Activated T-cell treated with anti-CD3 and anti-CD28 coated beads, Interleukin-2, amount 50 U/mL, for 4 hours (primary cell): ENCODE measurements around the gene PMEPA1. TPM values are rescaled to one million over a fixed set of nuclear protein-coding genes. Genes with fewer than 3 reads are reported as not detected.
A peak's percentile ranks its signal among the peaks of the same experiment; 100 is the strongest.

Experiments used
- ATAC-seq, 2 donors: fragments of 200-7000 bp; cut with Tn5 transposase; one replicate each; pipeline ENCODE4 v1.10.0; 2021
- DNase-seq: peaks from one replicate; pipeline ENCODE4 v3.0.0-alpha.2; 2020
- H3K27me3 Mint-ChIP-seq: one replicate; pipeline ENCODE4 v1.8.0; 2021; ENCODE audit warnings: low read depth, mixed read lengths
- H3K36me3 Mint-ChIP-seq: one replicate; pipeline ENCODE4 v1.8.0; 2022; ENCODE audit warnings: mixed read lengths; ENCODE audit not compliant: insufficient read depth
- H3K4me1 Mint-ChIP-seq: one replicate; pipeline ENCODE4 v1.8.0; 2021; ENCODE audit warnings: low read depth, mixed read lengths
- H3K4me3 Mint-ChIP-seq: one replicate; pipeline ENCODE4 v1.8.0; 2021; ENCODE audit warnings: mild to moderate bottlenecking, moderate library complexity, mixed read lengths
- H3K9me3 Mint-ChIP-seq: one replicate; pipeline ENCODE4 v1.8.0; 2021; ENCODE audit warnings: mixed read lengths
- total RNA-seq, 3 donors: library from RNA; stranded (reverse); gene quantifications; one replicate each; pipeline ENCODE4 v1.2.1, GENCODE V29; 2021

Gene PMEPA1
- total RNA-seq, 3 donors from 2014 or later = 4.3 to 7.4 (median 5.6) TPM

GRCh38 chr20:57724610-57725405 is 15.0 kb upstream of the PMEPA1 start:
- no peak for DNase-seq
- no peaks in the 10 kb centered on the region for H3K36me3 Mint-ChIP-seq
- no peaks in the 10 kb centered on the region for H3K4me1 Mint-ChIP-seq
- no peaks in the 10 kb centered on the region for H3K9me3 Mint-ChIP-seq
- no peak for ATAC-seq
- peaks cover 14% of the 10 kb centered on the region for H3K27me3 Mint-ChIP-seq
- no peak overlapping the region for H3K4me3 Mint-ChIP-seq

- no peaks in the 10 kb centered on the region for H3K36me3 Mint-ChIP-seq
- H3K4me1 Mint-ChIP-seq = peaks cover 2% of the 10 kb centered on the region
- H3K27me3 Mint-ChIP-seq = peaks cover 14% of the 10 kb centered on the region
- no peak for ATAC-seq
- H3K9me3 Mint-ChIP-seq = no peaks in the 10 kb centered on the region
- H3K4me3 Mint-ChIP-seq = no peak overlapping the region
- no peak for DNase-seq
Measured at GRCh38 chr20:57723816-57724215, 14.0 kb upstream of the PMEPA1 start.

- Mint-ChIP-seq H3K4me1 (peaks cover 10% of the 10 kb centered on the region), H3K9me3 (no peaks in the 10 kb centered on the region), H3K27me3 (peaks cover 8% of the 10 kb centered on the region), H3K4me3 (no peak overlapping the region), H3K36me3 (no peaks in the 10 kb centered on the region)
- ATAC-seq (no peak), DNase-seq (no peak)
Measured at GRCh38 chr20:57719951-57720350, 10.1 kb upstream of the PMEPA1 start.

- peaks cover 5% of the 10 kb centered on the region for H3K27me3 Mint-ChIP-seq
- H3K4me3 Mint-ChIP-seq = peak overlapping the region; percentile 70
- H3K9me3 Mint-ChIP-seq = no peaks in the 10 kb centered on the region
- no peaks in the 10 kb centered on the region for H3K36me3 Mint-ChIP-seq
- peak; percentile 89 for DNase-seq
- H3K4me1 Mint-ChIP-seq = peaks cover 10% of the 10 kb centered on the region
- peak; percentile 100 for ATAC-seq
Measured at GRCh38 chr20:57718490-57719009, 8.7 kb upstream of the PMEPA1 start.

GRCh38 chr20:57717797-57718196 is 8.0 kb upstream of the PMEPA1 start:
- Mint-ChIP-seq H3K36me3 (no peaks in the 10 kb centered on the region), H3K27me3 (peaks cover 5% of the 10 kb centered on the region), H3K4me3 (no peak overlapping the region), H3K9me3 (no peaks in the 10 kb centered on the region), H3K4me1 (peaks cover 14% of the 10 kb centered on the region)
- ATAC-seq = no peak
- no peak for DNase-seq

GRCh38 chr20:57716901-57717300 is 7.1 kb upstream of the PMEPA1 start:
- ATAC-seq (no peak), DNase-seq (no peak)
- Mint-ChIP-seq H3K36me3 (no peaks in the 10 kb centered on the region), H3K4me3 (no peak overlapping the region), H3K27me3 (no peaks in the 10 kb centered on the region), H3K4me1 (peaks cover 21% of the 10 kb centered on the region), H3K9me3 (no peaks in the 10 kb centered on the region)

- no peaks in the 10 kb centered on the region for H3K9me3 Mint-ChIP-seq
- H3K4me1 Mint-ChIP-seq = peaks cover 24% of the 10 kb centered on the region
- H3K27me3 Mint-ChIP-seq = no peaks in the 10 kb centered on the region
- DNase-seq (no peak), ATAC-seq (no peak)
- H3K36me3 Mint-ChIP-seq = no peaks in the 10 kb centered on the region
- H3K4me3 Mint-ChIP-seq = no peak overlapping the region
Measured at GRCh38 chr20:57716202-57716601, 6.4 kb upstream of the PMEPA1 start.

- Mint-ChIP-seq H3K9me3 (no peaks in the 10 kb centered on the region), H3K36me3 (no peaks in the 10 kb centered on the region), H3K4me3 (no peak overlapping the region), H3K4me1 (peaks cover 32% of the 10 kb centered on the region), H3K27me3 (no peaks in the 10 kb centered on the region)
- DNase-seq (no peak), ATAC-seq (no peak)
Measured at GRCh38 chr20:57715268-57715904, 5.6 kb upstream of the PMEPA1 start.

GRCh38 chr20:57714409-57715267 is 4.8 kb upstream of the PMEPA1 start:
- H3K27me3 Mint-ChIP-seq = no peaks in the 10 kb centered on the region
- H3K4me1 Mint-ChIP-seq = peaks cover 33% of the 10 kb centered on the region
- no peak for DNase-seq
- H3K36me3 Mint-ChIP-seq = no peaks in the 10 kb centered on the region
- no peaks in the 10 kb centered on the region for H3K9me3 Mint-ChIP-seq
- ATAC-seq = no peak
- H3K4me3 Mint-ChIP-seq = no peak overlapping the region

GRCh38 chr20:57713951-57714350 is 4.1 kb upstream of the PMEPA1 start:
- Mint-ChIP-seq H3K27me3 (no peaks in the 10 kb centered on the region), H3K9me3 (no peaks in the 10 kb centered on the region), H3K4me3 (no peak overlapping the region), H3K36me3 (no peaks in the 10 kb centered on the region), H3K4me1 (peaks cover 31% of the 10 kb centered on the region)
- ATAC-seq (no peak), DNase-seq (no peak)

GRCh38 chr20:57713505-57713903 is 3.7 kb upstream of the PMEPA1 start:
- peaks cover 2% of the 10 kb centered on the region for H3K27me3 Mint-ChIP-seq
- H3K4me3 Mint-ChIP-seq = no peak overlapping the region
- ATAC-seq (no peak), DNase-seq (no peak)
- no peaks in the 10 kb centered on the region for H3K36me3 Mint-ChIP-seq
- H3K9me3 Mint-ChIP-seq = no peaks in the 10 kb centered on the region
- H3K4me1 Mint-ChIP-seq = peaks cover 32% of the 10 kb centered on the region

GRCh38 chr20:57712851-57713504 is 3.2 kb upstream of the PMEPA1 start:
- H3K4me3 Mint-ChIP-seq = no peak overlapping the region
- no peaks in the 10 kb centered on the region for H3K9me3 Mint-ChIP-seq
- DNase-seq (no peak), ATAC-seq (no peak)
- H3K4me1 Mint-ChIP-seq = peaks cover 35% of the 10 kb centered on the region
- H3K27me3 Mint-ChIP-seq = peaks cover 2% of the 10 kb centered on the region
- no peaks in the 10 kb centered on the region for H3K36me3 Mint-ChIP-seq

GRCh38 chr20:57712341-57712740 is 2.5 kb upstream of the PMEPA1 start:
- Mint-ChIP-seq H3K27me3 (peaks cover 2% of the 10 kb centered on the region), H3K4me3 (no peak overlapping the region), H3K9me3 (no peaks in the 10 kb centered on the region), H3K4me1 (peaks cover 38% of the 10 kb centered on the region), H3K36me3 (no peaks in the 10 kb centered on the region)
- no peak for DNase-seq
- no peak for ATAC-seq

GRCh38 chr20:57711826-57712225 is 2.0 kb upstream of the PMEPA1 start:
- H3K36me3 Mint-ChIP-seq = no peaks in the 10 kb centered on the region
- no peak for DNase-seq
- H3K4me1 Mint-ChIP-seq = peaks cover 43% of the 10 kb centered on the region
- no peaks in the 10 kb centered on the region for H3K9me3 Mint-ChIP-seq
- H3K4me3 Mint-ChIP-seq = no peak overlapping the region
- H3K27me3 Mint-ChIP-seq = peaks cover 2% of the 10 kb centered on the region
- ATAC-seq = no peak
